ENCODE results near the gene PRPF8.
A peak's percentile ranks its signal among the peaks of the same experiment; 100 is the strongest.

Gene PRPF8

GRCh38 chr17:1616101-1616500 lies 68.6 kb downstream of the PRPF8 start:
- Mint-ChIP-seq H3K27ac (no peak overlapping the region), H3K4me3 (no peak overlapping the region), H3K9me3 (no peaks in the 10 kb centered on the region), H3K4me1 (peaks cover 24% of the 10 kb centered on the region), H3K27me3 (no peaks in the 10 kb centered on the region), H3K36me3 (peaks cover 86% of the 10 kb centered on the region)
- no peak for ATAC-seq

- Mint-ChIP-seq H3K4me3 (no peak overlapping the region), H3K4me1 (peaks cover 25% of the 10 kb centered on the region), H3K27me3 (no peaks in the 10 kb centered on the region), H3K9me3 (no peaks in the 10 kb centered on the region), H3K36me3 (peaks cover 65% of the 10 kb centered on the region), H3K27ac (no peak overlapping the region)
- ATAC-seq = no peak
Observed at GRCh38 chr17:1612400-1612799, 72.3 kb downstream of the PRPF8 start.

GRCh38 chr17:1611715-1612114 lies 73.0 kb downstream of the PRPF8 start:
- H3K27ac Mint-ChIP-seq = no peak overlapping the region
- H3K4me3 Mint-ChIP-seq = no peak overlapping the region
- peaks cover 30% of the 10 kb centered on the region for H3K4me1 Mint-ChIP-seq
- peaks cover 59% of the 10 kb centered on the region for H3K36me3 Mint-ChIP-seq
- no peaks in the 10 kb centered on the region for H3K27me3 Mint-ChIP-seq
- no peaks in the 10 kb centered on the region for H3K9me3 Mint-ChIP-seq
- no peak for ATAC-seq

GRCh38 chr17:1608676-1609075 lies 76.0 kb downstream of the PRPF8 start:
- H3K27ac Mint-ChIP-seq = peak overlapping the region; percentile 88
- no peaks in the 10 kb centered on the region for H3K27me3 Mint-ChIP-seq
- H3K4me1 Mint-ChIP-seq = peaks cover 56% of the 10 kb centered on the region
- H3K9me3 Mint-ChIP-seq = no peaks in the 10 kb centered on the region
- peaks cover 56% of the 10 kb centered on the region for H3K36me3 Mint-ChIP-seq
- ATAC-seq = no peak
- no peak overlapping the region for H3K4me3 Mint-ChIP-seq

GRCh38 chr17:1607971-1608320 lies 76.7 kb downstream of the PRPF8 start:
- H3K9me3 Mint-ChIP-seq = no peaks in the 10 kb centered on the region
- H3K4me1 Mint-ChIP-seq = peaks cover 56% of the 10 kb centered on the region
- H3K27ac Mint-ChIP-seq = peak overlapping the region; percentile 88
- H3K4me3 Mint-ChIP-seq = peak overlapping the region; percentile 22
- peaks cover 49% of the 10 kb centered on the region for H3K36me3 Mint-ChIP-seq
- no peaks in the 10 kb centered on the region for H3K27me3 Mint-ChIP-seq
- peak; percentile 12 for ATAC-seq

GRCh38 chr17:1606352-1606985 lies 78.2 kb downstream of the PRPF8 start:
- no peaks in the 10 kb centered on the region for H3K27me3 Mint-ChIP-seq
- peak; percentile 77 for ATAC-seq
- H3K9me3 Mint-ChIP-seq = no peaks in the 10 kb centered on the region
- peaks cover 41% of the 10 kb centered on the region for H3K36me3 Mint-ChIP-seq
- H3K4me3 Mint-ChIP-seq = peak overlapping the region; percentile 3
- H3K27ac Mint-ChIP-seq = peak overlapping the region; percentile 88
- H3K4me1 Mint-ChIP-seq = peaks cover 50% of the 10 kb centered on the region

- H3K36me3 Mint-ChIP-seq = peaks cover 42% of the 10 kb centered on the region
- H3K4me3 Mint-ChIP-seq = peak overlapping the region; percentile 49
- ATAC-seq = no peak
- H3K27ac Mint-ChIP-seq = peak overlapping the region; percentile 88
- no peaks in the 10 kb centered on the region for H3K27me3 Mint-ChIP-seq
- peaks cover 50% of the 10 kb centered on the region for H3K4me1 Mint-ChIP-seq
- no peaks in the 10 kb centered on the region for H3K9me3 Mint-ChIP-seq
Observed at GRCh38 chr17:1605681-1606351, 78.9 kb downstream of the PRPF8 start.

- H3K4me1 Mint-ChIP-seq = peaks cover 50% of the 10 kb centered on the region
- H3K27me3 Mint-ChIP-seq = no peaks in the 10 kb centered on the region
- ATAC-seq = no peak
- no peaks in the 10 kb centered on the region for H3K9me3 Mint-ChIP-seq
- H3K4me3 Mint-ChIP-seq = peak overlapping the region; percentile 17
- H3K27ac Mint-ChIP-seq = peak overlapping the region; percentile 88
- peaks cover 49% of the 10 kb centered on the region for H3K36me3 Mint-ChIP-seq
Observed at GRCh38 chr17:1604831-1605528, 79.7 kb downstream of the PRPF8 start.

- Mint-ChIP-seq H3K9me3 (no peaks in the 10 kb centered on the region), H3K27ac (no peak overlapping the region), H3K4me1 (peaks cover 29% of the 10 kb centered on the region), H3K27me3 (no peaks in the 10 kb centered on the region), H3K36me3 (peaks cover 62% of the 10 kb centered on the region), H3K4me3 (no peak overlapping the region)
- ATAC-seq = no peak
Observed at GRCh38 chr17:1601571-1601970, 83.1 kb downstream of the PRPF8 start.
